Endothelial cell of umbilical vein (primary cell): ENCODE measurements around the gene MT1E. TPM values are rescaled to one million over a fixed set of nuclear protein-coding genes. Genes with fewer than 3 reads are reported as not detected.
A peak's percentile ranks its signal among the peaks of the same experiment; 100 is the strongest.

Experiments used
- BruUV-seq: library from RNA; stranded (reverse); fragments of 400-500 nt; replicated peaks from 2 replicates; lab custom pipeline; 2021; lab: Mats Ljungman, UMichigan
- CTCF ChIA-PET: fragments of 300-600, 350-600 bp; sonication (Branson Sonifier 250); formaldehyde crosslinking; loops from one replicate; lab custom pipeline; 2021; ENCODE audit warnings: antibody characterized with exemption, inconsistent platforms; lab: Charles Lee
- POLR2A ChIA-PET: fragments of 300-600, 350-600 bp; sonication (Branson Sonifier 250); formaldehyde crosslinking; loops from one replicate; lab custom pipeline; 2021; ENCODE audit warnings: antibody characterized with exemption, inconsistent platforms; lab: Charles Lee
- DNase-seq: peaks from one replicate; pipeline ENCODE4 v3.0.0-alpha.2; 2011; ENCODE audit warnings: low read depth, low spot score
- FAIRE-seq: peaks from 2 replicates; lab custom pipeline; 2011; peaks lifted over from hg19 to GRCh38; lab: Jason Lieb, UNC
- H2AFZ ChIP-seq: 2 replicates; pipeline ENCODE4 v1.6.0; 2012; ENCODE audit warnings: low read depth, low read length, control low read depth, inconsistent platforms
- H3K27ac ChIP-seq: 2 replicates; pipeline ENCODE4 v1.5.1; 2011; ENCODE audit warnings: low read depth, mild to moderate bottlenecking, control low read depth, low read length, moderate library complexity; ENCODE audit not compliant: insufficient read depth
- H3K27me3 ChIP-seq, 2 experiments: 2 replicates each; pipeline versions ENCODE4 v1.6.0 to v1.6.1; 2011; ENCODE audit warnings: low read length in 2 of 2, mixed read lengths in 1 of 2; ENCODE audit not compliant: control insufficient read depth in 2 of 2, insufficient read depth in 2 of 2
- H3K36me3 ChIP-seq, 2 experiments: 2 replicates in 1 of 2; 3 replicates in 1 of 2; pipeline ENCODE4 v1.5.1; 2011; ENCODE audit warnings: low read length in 2 of 2, mild to moderate bottlenecking in 1 of 2, moderate library complexity in 1 of 2; ENCODE audit not compliant: control insufficient read depth in 2 of 2, insufficient read depth in 2 of 2; ENCODE audit errors: extremely low read depth in 1 of 2
- H3K4me1 ChIP-seq: 3 replicates; pipeline ENCODE4 v1.5.1; 2011; ENCODE audit warnings: mild to moderate bottlenecking, low read length; ENCODE audit not compliant: control insufficient read depth, insufficient read depth; ENCODE audit errors: extremely low read depth
- H3K4me2 ChIP-seq: 2 replicates; pipeline ENCODE4 v1.6.1; 2011; ENCODE audit warnings: low read length, control low read depth, mixed read lengths; ENCODE audit not compliant: insufficient read depth
- H3K4me3 ChIP-seq, 3 experiments: fragments of 200-600 bp in 1 of 3; sonication (generic), shearing (Covaris generic) in 1 of 3; replicated peaks in 1 of 3; 2 replicates each; pipeline ENCODE4 v1.5.1; 2011 to 2016; ENCODE audit warnings: control low read depth in 3 of 3, low read length in 3 of 3, mild to moderate bottlenecking in 2 of 3, inconsistent platforms in 1 of 3, low read depth in 1 of 3, moderate library complexity in 1 of 3; ENCODE audit not compliant: insufficient read depth in 1 of 3
- H3K79me2 ChIP-seq: 2 replicates; pipeline ENCODE4 v1.6.0; 2012; ENCODE audit warnings: low read length, inconsistent platforms; ENCODE audit not compliant: control insufficient read depth, insufficient read depth
- H3K9ac ChIP-seq: replicated peaks from 2 replicates; pipeline ENCODE3; 2011; ENCODE audit warnings: low read length, control low read depth; ENCODE audit not compliant: insufficient read depth; ENCODE audit errors: extremely low read depth
- H3K9me1 ChIP-seq: replicated peaks from 3 replicates; pipeline ENCODE4 v1.6.0; 2011; ENCODE audit warnings: mild to moderate bottlenecking, low read length; ENCODE audit not compliant: control insufficient read depth, insufficient read depth; ENCODE audit errors: extremely low read depth
- H3K9me3 ChIP-seq: replicated peaks from 2 replicates; pipeline ENCODE4 v1.5.1; 2012; ENCODE audit warnings: low read length, inconsistent platforms; ENCODE audit not compliant: control insufficient read depth, insufficient read depth
- H4K20me1 ChIP-seq: replicated peaks from 2 replicates; pipeline ENCODE3; 2011; ENCODE audit warnings: mild to moderate bottlenecking, low read length; ENCODE audit not compliant: control insufficient read depth, insufficient read depth; ENCODE audit errors: extremely low read depth
- EZH2 ChIP-seq: IDR thresholded peaks from 2 replicates; pipeline ENCODE4 v1.6.1; 2012; ENCODE audit warnings: borderline replicate concordance, low read depth, mild to moderate bottlenecking, moderate library complexity, low read length, inconsistent platforms; ENCODE audit not compliant: severe bottlenecking
- FOS ChIP-seq: IDR thresholded peaks from 2 replicates; pipeline ENCODE4 v1.6.1; 2011; ENCODE audit warnings: mild to moderate bottlenecking, low read length, moderate library complexity, borderline replicate concordance; ENCODE audit not compliant: insufficient read depth
- GATA2 ChIP-seq: IDR thresholded peaks from 2 replicates; pipeline ENCODE4 v1.7.0; 2011; ENCODE audit warnings: low read depth, mild to moderate bottlenecking, moderate library complexity, mixed read lengths, low read length; ENCODE audit not compliant: insufficient read length, insufficient read depth
- JUN ChIP-seq: IDR thresholded peaks from 2 replicates; pipeline ENCODE4 v1.6.1; 2011; ENCODE audit warnings: borderline replicate concordance, low read depth; ENCODE audit not compliant: insufficient read length, insufficient read depth
- MYC ChIP-seq: IDR thresholded peaks from one replicate; pipeline ENCODE4 v1.6.1; 2011; ENCODE audit warnings: mild to moderate bottlenecking, low read depth, low read length
- POLR2A ChIP-seq: IDR thresholded peaks from 2 replicates; pipeline ENCODE4 v1.6.1; 2012; ENCODE audit warnings: low read depth, mild to moderate bottlenecking, control low read depth, low read length
- POLR2AphosphoS5 ChIP-seq: IDR thresholded peaks from 2 replicates; pipeline ENCODE4 v1.6.1; 2012; ENCODE audit warnings: low read depth, mild to moderate bottlenecking, control low read depth, low read length, moderate library complexity; ENCODE audit not compliant: insufficient read depth
- dilution Hi-C: fragments of 300-500 bp; cut with MboI; formaldehyde crosslinking; loops from one replicate; pipeline ENCODE4 v1.15.0; 2019; ENCODE audit warnings: low sequenced_read_pairs; ENCODE audit not compliant: extremely low pct_ligation_motif_present
- intact Hi-C: fragments of 100-400 bp; cut with micrococcal nuclease; formaldehyde crosslinking; loops from one replicate; pipeline ENCODE4 v1.10.0; 2022
- polyA plus RNA-seq, 4 experiments: library from polyadenylated mRNA; depleted of rRNA in 3 of 4; stranded (reverse) in 3 of 4; unstranded in 1 of 4; fragments of >200 nt; gene quantifications; 2 replicates each; pipeline versions ENCODE4 v1.2.1 to v1.2.3, GENCODE V29; 2011 to 2012; ENCODE audit warnings: missing spikeins in 1 of 4
- total RNA-seq: library from RNA; stranded (reverse); gene quantifications from 2 replicates; pipeline ENCODE4 v1.2.3, GENCODE V29; 2021
- TF ChIP-seq, protein P1 (sequence below), 2 donors: IDR thresholded peaks; 1 replicate in 1 of 2; 2 replicates in 1 of 2; pipeline ENCODE4 v1.5.1; 2011; ENCODE audit warnings: low read length in 2 of 2, mild to moderate bottlenecking in 2 of 2, moderate library complexity in 2 of 2, control low read depth in 1 of 2, inconsistent platforms in 1 of 2, low read depth in 1 of 2; ENCODE audit not compliant: insufficient read depth in 1 of 2; ENCODE audit errors: extremely low read depth in 1 of 2
- TF ChIP-seq, protein P2 (sequence below): IDR thresholded peaks from 2 replicates; pipeline ENCODE4 v1.6.1; 2011; ENCODE audit not compliant: insufficient read depth, insufficient read length

Gene MT1E
- total and polyA plus RNA-seq, 2 donors (not counting 3 experiments of a cell fraction or from before 2014, with no cell fraction given), result 208 to 346 TPM

DNA sequence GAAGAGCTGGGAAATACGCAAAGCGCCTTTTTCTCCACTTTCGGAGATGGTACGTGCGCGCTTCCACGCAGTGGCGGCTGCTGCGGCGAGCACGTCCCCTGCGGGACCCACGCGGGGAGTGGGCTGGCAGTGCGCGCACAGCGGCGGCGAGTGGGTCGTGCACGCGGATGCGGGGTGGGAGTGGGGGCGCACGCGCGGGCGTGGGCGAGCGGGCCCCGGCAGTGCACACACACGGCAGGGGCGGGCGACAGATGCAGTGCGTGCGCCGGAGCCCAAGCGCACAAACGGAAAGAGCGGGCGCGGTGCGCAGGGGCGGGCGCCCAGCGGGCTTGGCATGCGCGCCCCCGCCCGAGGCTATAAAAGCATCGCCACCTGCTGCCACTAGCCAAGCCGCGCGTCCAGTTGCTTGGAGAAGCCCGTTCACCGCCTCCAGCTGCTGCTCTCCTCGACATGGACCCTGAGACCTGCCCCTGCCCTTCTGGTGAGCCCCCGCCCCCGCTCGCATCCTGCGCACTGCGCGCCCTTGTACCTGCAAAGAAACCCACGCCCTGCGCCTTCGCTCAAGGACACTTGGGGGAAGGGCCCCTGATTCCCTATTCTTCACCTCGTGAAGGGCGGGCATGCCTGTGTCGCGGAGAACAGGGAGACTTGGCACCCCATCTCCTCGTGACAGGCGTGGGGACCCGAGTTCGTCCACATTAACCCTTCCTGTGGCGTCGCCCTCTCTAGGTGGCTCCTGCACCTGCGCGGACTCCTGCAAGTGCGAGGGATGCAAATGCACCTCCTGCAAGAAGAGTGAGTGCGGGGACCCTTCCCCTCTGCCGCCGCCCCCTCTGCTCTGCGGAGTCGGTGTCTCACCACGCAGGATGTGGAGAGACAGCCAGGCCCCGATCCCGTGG, 36.2 kb upstream of the MT1E start, which contains the start of gene MT3:
Gene MT3, plus strand, starts transcription at position 388 of the 899 bp plus-strand sequence. Its CDS starts 63 bp downstream, at position 451.
- intact Hi-C loops (no loop called here), dilution Hi-C loops (no loop called here)
- Histone ChIP-seq H3K4me1 (no peaks in the 10 kb centered on the region), H3K4me3 (peak within 1 kb of the TSS in 2 of 3 experiments; percentile 20 to 32), H3K79me2 (no peaks in the 10 kb centered on the region), H3K9me3 (no peaks in the 10 kb centered on the region), H3K36me3 (no peaks in the 10 kb centered on the region), H3K4me2 (peak within 1 kb of the TSS; percentile 56), H2AFZ (peak within 1 kb of the TSS; percentile 38), H3K9ac (no peak within 1 kb of the TSS), H3K27me3 (peaks cover 20 to 21% of the 10 kb centered on the region in 2 experiments), H4K20me1 (no peaks in the 10 kb centered on the region), H3K27ac (no peak within 1 kb of the TSS), H3K9me1 (no peaks in the 10 kb centered on the region)
- CTCF ChIA-PET, result interaction anchor here (1.3 to 4.1 kb wide), 2 partner anchors 12 to 113 kb away, joined by 3 to 26 read pairs; no protein-coding TSS in a partner anchor
- BruUV-seq, result no TSS peak
- POLR2A ChIA-PET, result no interaction called here
- TF ChIP-seq EZH2 (peak; percentile 61), GATA2 (no peak), JUN (no peak)
- DNase-seq (no peak), FAIRE-seq (no peak)

DNA sequence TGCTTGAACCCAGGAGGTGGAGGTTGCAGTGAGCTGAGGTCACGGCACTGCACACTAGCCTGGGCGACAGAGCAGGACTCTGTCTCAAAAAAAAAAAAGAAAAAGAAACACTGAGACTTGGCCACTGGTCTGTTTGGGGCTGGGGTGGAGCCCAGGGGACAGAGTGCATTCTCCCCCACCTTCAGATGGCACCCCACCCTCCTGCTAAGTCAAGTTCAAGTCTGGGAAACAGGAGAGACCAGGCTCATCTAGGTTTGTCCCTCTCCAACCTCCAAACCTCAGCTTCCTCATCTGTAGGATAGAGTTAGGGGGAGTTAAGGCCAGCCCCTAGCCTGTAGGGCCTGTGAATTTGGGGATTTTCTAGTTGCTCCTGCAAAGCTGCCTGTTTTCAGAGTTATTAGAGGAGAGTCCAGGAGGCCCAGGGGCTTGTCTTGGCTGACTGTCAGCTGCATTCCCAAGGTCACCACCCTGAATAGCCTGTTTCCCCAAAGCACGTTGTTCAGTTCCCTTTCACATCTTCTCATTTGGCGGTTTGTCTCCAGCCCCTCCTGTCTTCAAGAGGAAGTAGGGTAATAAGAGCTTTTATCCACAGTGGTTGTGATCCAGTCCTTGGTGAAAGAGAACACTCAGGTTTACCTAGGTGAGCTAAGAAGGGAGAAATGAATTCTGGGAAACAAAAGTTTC, 34.1 kb upstream of the MT1E start:
- intact Hi-C loops (no loop called here), dilution Hi-C loops (no loop called here)

More for the DNA sequence above, 34.1 kb upstream of the MT1E start:
- H3K4me1 ChIP-seq, result no peaks in the 10 kb centered on the region
- FAIRE-seq (no peak), DNase-seq (no peak)
- no peaks in the 10 kb centered on the region for H3K9me1 ChIP-seq
- H3K36me3 ChIP-seq, result no peaks in the 10 kb centered on the region
- TF ChIP-seq FOS (no peak), GATA2 (no peak), EZH2 (no peak), MYC (no peak), JUN (no peak), POLR2AphosphoS5 (no peak), POLR2A (no peak)
- TF ChIP-seq, protein P1, sequence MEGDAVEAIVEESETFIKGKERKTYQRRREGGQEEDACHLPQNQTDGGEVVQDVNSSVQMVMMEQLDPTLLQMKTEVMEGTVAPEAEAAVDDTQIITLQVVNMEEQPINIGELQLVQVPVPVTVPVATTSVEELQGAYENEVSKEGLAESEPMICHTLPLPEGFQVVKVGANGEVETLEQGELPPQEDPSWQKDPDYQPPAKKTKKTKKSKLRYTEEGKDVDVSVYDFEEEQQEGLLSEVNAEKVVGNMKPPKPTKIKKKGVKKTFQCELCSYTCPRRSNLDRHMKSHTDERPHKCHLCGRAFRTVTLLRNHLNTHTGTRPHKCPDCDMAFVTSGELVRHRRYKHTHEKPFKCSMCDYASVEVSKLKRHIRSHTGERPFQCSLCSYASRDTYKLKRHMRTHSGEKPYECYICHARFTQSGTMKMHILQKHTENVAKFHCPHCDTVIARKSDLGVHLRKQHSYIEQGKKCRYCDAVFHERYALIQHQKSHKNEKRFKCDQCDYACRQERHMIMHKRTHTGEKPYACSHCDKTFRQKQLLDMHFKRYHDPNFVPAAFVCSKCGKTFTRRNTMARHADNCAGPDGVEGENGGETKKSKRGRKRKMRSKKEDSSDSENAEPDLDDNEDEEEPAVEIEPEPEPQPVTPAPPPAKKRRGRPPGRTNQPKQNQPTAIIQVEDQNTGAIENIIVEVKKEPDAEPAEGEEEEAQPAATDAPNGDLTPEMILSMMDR (IDR thresholded peaks at IDR 0.05; ENCODE audit: extremely low read depth in 1 of 2, insufficient read depth in 1 of 2, low read depth in 1 of 2, low read length in 2 of 2), result no peak
- TF ChIP-seq, protein P2, sequence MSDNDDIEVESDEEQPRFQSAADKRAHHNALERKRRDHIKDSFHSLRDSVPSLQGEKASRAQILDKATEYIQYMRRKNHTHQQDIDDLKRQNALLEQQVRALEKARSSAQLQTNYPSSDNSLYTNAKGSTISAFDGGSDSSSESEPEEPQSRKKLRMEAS, result no peak
- H3K27ac ChIP-seq, result no peak overlapping the region
- no peak overlapping the region for H2AFZ ChIP-seq
- H3K9me3 ChIP-seq, result no peaks in the 10 kb centered on the region
- H3K4me3 ChIP-seq, result no peak overlapping the region
- H3K79me2 ChIP-seq, result no peaks in the 10 kb centered on the region
- H3K27me3 ChIP-seq, result peaks cover 18 to 19% of the 10 kb centered on the region in 2 experiments
- ChIA-PET CTCF (interaction anchor here (0.6 to 4.1 kb wide), 7 partner anchors 10 to 77 kb away, joined by 3 to 26 read pairs (median 6); partner anchors contain the start of gene MT1M), POLR2A (no interaction called here)
- no peak overlapping the region for H3K9ac ChIP-seq
- no TSS peak for BruUV-seq
- no peaks in the 10 kb centered on the region for H4K20me1 ChIP-seq
- no peak overlapping the region for H3K4me2 ChIP-seq
